KMS-11 (cell line): ENCODE measurements around the gene TRH.
A peak's percentile ranks its signal among the peaks of the same experiment; 100 is the strongest.
"Not testable (repeated sequence)": the region's sequence is repeated elsewhere in the genome, so short reads cannot be mapped to it uniquely, and the experiment has no call there.

ENCODE experiments used
- H2AFZ ChIP-seq: fragments of 200-600 bp; sonication (generic); 2 replicates; pipeline ENCODE4 v1.6.1; 2016; ENCODE audit warnings: antibody characterized with exemption, mixed run types, low read depth
- H3K27ac ChIP-seq: fragments of 200-600 bp; sonication (generic); 2 replicates; pipeline ENCODE4 v1.6.1; 2016; ENCODE audit warnings: mild to moderate bottlenecking, mixed run types
- H3K27me3 ChIP-seq: fragments of 200-600 bp; sonication (generic); 2 replicates; pipeline ENCODE4 v1.6.1; 2017; ENCODE audit warnings: mild to moderate bottlenecking, low read depth, mixed run types, moderate library complexity; ENCODE audit not compliant: insufficient read depth
- H3K36me3 ChIP-seq: fragments of 200-600 bp; sonication (generic); 2 replicates; pipeline ENCODE4 v1.6.1; 2017; ENCODE audit warnings: mild to moderate bottlenecking, mixed run types; ENCODE audit not compliant: insufficient read depth
- H3K4me1 ChIP-seq: fragments of 200-600 bp; sonication (generic); 2 replicates; pipeline ENCODE4 v1.6.1; 2016; ENCODE audit warnings: mild to moderate bottlenecking, low read depth, mixed run types; ENCODE audit not compliant: poor library complexity, severe bottlenecking
- H3K4me2 ChIP-seq: fragments of 200-600 bp; sonication (generic); 2 replicates; pipeline ENCODE4 v1.7.0; 2016; ENCODE audit warnings: mild to moderate bottlenecking, mixed run types
- H3K4me3 ChIP-seq: fragments of 200-600 bp; sonication (generic); IDR thresholded peaks from 2 replicates; pipeline ENCODE4 v1.6.1; 2017; ENCODE audit warnings: low read depth, low read length, mixed read lengths; ENCODE audit not compliant: insufficient read depth
- H3K79me2 ChIP-seq: fragments of 200-600 bp; sonication (generic); 2 replicates; pipeline ENCODE4 v1.6.1; 2016; ENCODE audit warnings: low read depth, mixed run types; ENCODE audit not compliant: insufficient read depth
- H3K9ac ChIP-seq: fragments of 200-600 bp; sonication (generic); 2 replicates; pipeline ENCODE4 v1.6.1; 2016; ENCODE audit warnings: mild to moderate bottlenecking, mixed run types
- H4K20me1 ChIP-seq: fragments of 200-600 bp; sonication (generic); 2 replicates; pipeline ENCODE4 v1.6.1; 2016; ENCODE audit warnings: mild to moderate bottlenecking, mixed run types; ENCODE audit not compliant: insufficient read depth
- CTCF ChIP-seq: fragments of 200-600 bp; sonication (generic); conservative IDR thresholded peaks from 2 replicates; pipeline ENCODE4 v1.6.1; 2017; ENCODE audit warnings: low read depth, mild to moderate bottlenecking, antibody characterized with exemption, low read length, moderate library complexity, mixed read lengths

TRH gene

GRCh38 chr3:129994883-129995559 lies 20.5 kb downstream of the TRH start:
- no peak for TF ChIP-seq CTCF
- Histone ChIP-seq H3K4me3 (no peak overlapping the region), H3K4me2 (no peak overlapping the region)

GRCh38 chr3:129996073-129996472 lies 21.6 kb downstream of the TRH start:
- H3K79me2 ChIP-seq = no peaks in the 10 kb centered on the region
- H2AFZ ChIP-seq = no peak overlapping the region
- H3K27ac ChIP-seq = no peak overlapping the region
- no peaks in the 10 kb centered on the region for H3K27me3 ChIP-seq
- H3K4me1 ChIP-seq = no peaks in the 10 kb centered on the region
- no peak overlapping the region for H3K4me3 ChIP-seq
- TF ChIP-seq CTCF = no peak
- H3K9ac ChIP-seq = no peak overlapping the region
- H4K20me1 ChIP-seq = no peaks in the 10 kb centered on the region
- no peaks in the 10 kb centered on the region for H3K36me3 ChIP-seq
- no peak overlapping the region for H3K4me2 ChIP-seq

More at GRCh38 chr3:129994883-129995559, 20.5 kb downstream of the TRH start:
- no peak overlapping the region for H2AFZ ChIP-seq
- H4K20me1 ChIP-seq = no peaks in the 10 kb centered on the region
- no peaks in the 10 kb centered on the region for H3K36me3 ChIP-seq
- no peaks in the 10 kb centered on the region for H3K4me1 ChIP-seq
- H3K79me2 ChIP-seq = no peaks in the 10 kb centered on the region
- H3K27me3 ChIP-seq = no peaks in the 10 kb centered on the region
- H3K9ac ChIP-seq = no peak overlapping the region
- H3K27ac ChIP-seq = no peak overlapping the region

DNA sequence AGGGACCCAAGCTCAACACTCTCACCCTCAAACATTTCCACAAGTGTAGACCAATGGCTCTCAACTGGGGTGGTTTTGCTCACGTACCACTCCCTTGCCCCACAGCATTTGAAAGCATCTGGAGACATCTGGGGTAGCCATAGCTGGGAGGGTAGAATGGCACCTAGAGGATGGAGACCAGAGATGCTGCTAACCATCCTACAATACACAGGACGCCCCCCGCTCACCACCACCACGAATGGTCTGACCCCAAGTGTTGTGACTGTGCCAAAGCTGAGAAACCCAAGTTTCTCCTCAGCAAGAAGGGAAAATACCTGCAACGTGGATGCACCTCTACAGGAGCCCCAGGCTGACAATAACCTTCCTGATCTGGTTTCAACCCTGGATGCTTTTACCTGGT lies 24.7 kb downstream of the TRH start:
- not testable (repeated sequence) for H3K4me1 ChIP-seq, H3K27ac ChIP-seq, H3K4me3 ChIP-seq, H3K27me3 ChIP-seq, H3K4me2 ChIP-seq, H3K36me3 ChIP-seq, H2AFZ ChIP-seq, H4K20me1 ChIP-seq, H3K9ac ChIP-seq, H3K79me2 ChIP-seq

DNA sequence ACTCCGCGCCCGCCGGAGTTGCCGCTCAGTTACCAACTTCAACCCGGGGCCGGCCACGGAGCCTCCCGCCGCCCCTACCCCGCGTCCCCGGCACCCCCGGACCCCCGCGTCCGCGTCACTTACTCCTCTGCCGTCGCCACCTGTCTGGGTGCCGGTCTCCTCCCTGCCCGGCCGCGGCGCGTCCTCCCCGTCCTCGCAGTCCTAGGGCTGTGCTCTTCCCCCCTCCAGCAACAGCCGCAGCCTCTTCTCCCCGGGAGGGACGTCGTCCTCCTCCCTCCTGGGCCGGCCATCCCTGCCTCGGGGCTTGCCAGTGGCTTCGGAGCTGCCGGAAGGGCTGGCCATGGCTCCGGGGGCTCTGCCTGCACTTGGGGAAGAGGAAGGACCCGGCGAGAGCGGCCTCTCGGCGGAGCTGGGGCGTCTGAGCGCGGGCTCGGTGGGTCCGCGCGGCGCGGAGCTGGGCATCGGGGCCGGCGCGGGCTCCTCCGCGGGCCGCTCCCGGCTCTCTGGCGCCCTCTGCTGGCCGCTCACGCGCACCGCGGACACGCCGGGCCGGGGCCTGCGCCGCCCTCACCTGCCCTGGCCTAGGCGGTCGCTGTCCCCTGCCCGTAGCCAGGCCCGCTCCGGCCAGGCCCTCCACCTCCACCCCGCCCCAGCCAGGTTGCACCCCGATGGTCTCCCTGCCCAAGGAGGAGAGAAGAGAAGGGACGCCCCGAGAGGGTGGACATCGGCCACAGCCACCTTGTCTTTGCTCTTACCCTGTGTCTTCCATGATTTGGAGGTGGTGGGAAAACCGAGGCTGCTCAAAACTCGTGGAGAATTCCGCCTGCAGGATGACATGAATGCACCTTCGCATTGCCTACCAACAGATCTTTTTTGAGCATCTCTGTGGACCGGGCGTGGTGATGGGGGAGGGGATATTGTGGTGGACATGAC lies 28.4 kb downstream of the TRH start:
- H3K36me3 ChIP-seq, H3K79me2 ChIP-seq, H3K4me3 ChIP-seq, H3K4me1 ChIP-seq, H3K27ac ChIP-seq, H3K27me3 ChIP-seq, H4K20me1 ChIP-seq: not testable (repeated sequence)
- peak overlapping the region; percentile 76 for H3K4me2 ChIP-seq
- peak; percentile 36; the same call in 1 of the 2 replicates for TF ChIP-seq CTCF
- peak overlapping the region; percentile 99 for H2AFZ ChIP-seq
- peak overlapping the region; percentile 55; the same call in 1 of the 2 replicates for H3K9ac ChIP-seq

DNA sequence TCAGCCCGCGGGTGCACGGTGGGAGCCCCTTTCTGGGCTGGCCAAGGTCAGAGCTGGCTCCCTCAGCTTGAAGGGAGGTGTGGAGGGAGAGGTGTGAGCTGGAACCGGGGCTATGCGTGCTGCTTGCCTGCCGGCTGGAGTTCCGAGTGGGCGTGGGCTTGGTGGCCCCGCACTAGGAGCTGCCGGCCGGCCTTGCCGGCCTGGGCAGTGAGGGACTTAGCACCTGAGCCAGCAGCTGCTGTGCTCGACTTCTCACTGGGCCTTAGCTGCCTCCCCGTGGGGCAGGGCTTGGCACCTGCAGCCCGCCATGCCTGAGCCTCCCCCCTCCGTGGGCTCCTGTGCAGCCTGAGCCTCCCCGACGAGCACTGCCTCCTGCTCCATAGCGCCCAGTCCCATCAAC lies 36.0 kb downstream of the TRH start:
- no peak overlapping the region for H3K27ac ChIP-seq
- H3K9ac ChIP-seq = no peak overlapping the region
- no peak overlapping the region for H3K4me3 ChIP-seq
- H3K79me2 ChIP-seq = no peaks in the 10 kb centered on the region
- H3K4me1 ChIP-seq = no peaks in the 10 kb centered on the region
- TF ChIP-seq CTCF = no peak
- H3K36me3 ChIP-seq = no peaks in the 10 kb centered on the region
- H3K27me3 ChIP-seq = no peaks in the 10 kb centered on the region
- no peak overlapping the region for H2AFZ ChIP-seq
- no peaks in the 10 kb centered on the region for H4K20me1 ChIP-seq
- no peak overlapping the region for H3K4me2 ChIP-seq

DNA sequence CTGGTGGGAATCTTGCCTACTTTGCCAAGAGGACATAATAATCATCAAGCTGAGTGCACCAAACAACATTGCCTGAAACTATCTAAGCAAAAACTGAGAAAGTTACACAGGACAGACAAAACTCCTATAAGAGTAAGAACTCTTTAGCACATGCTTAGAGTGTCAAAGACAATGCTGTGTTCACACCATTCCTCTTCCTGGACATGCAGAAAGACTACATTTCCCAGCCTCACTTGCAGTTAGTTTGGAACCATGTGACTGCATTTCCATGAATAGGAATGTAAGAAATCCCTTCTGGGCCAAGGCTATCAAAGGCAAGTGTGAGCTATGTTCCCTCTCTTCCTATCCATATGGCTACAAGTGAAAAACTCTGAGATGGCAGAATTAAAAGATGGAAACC lies 37.6 kb downstream of the TRH start:
- H3K4me1 ChIP-seq, H3K36me3 ChIP-seq, H2AFZ ChIP-seq, H3K4me3 ChIP-seq, H3K9ac ChIP-seq, H3K27ac ChIP-seq, H3K79me2 ChIP-seq, H4K20me1 ChIP-seq, H3K4me2 ChIP-seq, H3K27me3 ChIP-seq: not testable (repeated sequence)

DNA sequence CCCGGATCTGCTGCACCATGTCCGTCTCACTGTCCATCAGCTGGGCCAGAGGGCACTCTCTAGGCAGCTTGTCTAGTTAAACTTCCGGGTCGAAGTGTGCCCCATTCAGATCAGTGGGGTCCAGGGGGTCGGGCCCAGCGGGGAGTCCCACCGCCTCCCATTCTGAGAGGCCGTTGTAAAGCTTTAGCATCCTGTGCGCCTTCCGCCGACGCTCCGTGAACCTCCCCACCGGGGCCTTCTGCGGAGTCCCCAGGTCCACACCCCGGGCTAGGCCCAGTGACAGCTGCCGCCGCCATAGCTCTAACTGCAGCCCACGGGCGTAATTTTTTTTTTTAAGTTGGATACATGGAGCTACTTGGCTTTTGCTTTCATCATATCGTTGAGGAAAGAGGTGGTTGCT lies 38.7 kb downstream of the TRH start:
- H3K27ac ChIP-seq, H3K4me3 ChIP-seq, H3K4me2 ChIP-seq, H3K36me3 ChIP-seq, H3K79me2 ChIP-seq, H3K27me3 ChIP-seq, H4K20me1 ChIP-seq, H2AFZ ChIP-seq, H3K4me1 ChIP-seq, H3K9ac ChIP-seq: not testable (repeated sequence)
